ENCODE results near the gene SLC2A13. TPM values are rescaled to one million over a fixed set of nuclear protein-coding genes. Genes with fewer than 3 reads are reported as not detected.

SLC2A13 gene
- total and polyA plus RNA-seq, 2 donors (not counting 1 experiment from before 2014, with no cell fraction given), result 5.4 to 10.2 TPM

- Histone ChIP-seq H3K4me2 (ENCODE audit: extremely low read depth, insufficient read depth, low read length) (no peak overlapping the region), H3K36me3 (ENCODE audit: control insufficient read depth, insufficient read depth, low read length) (no peaks in the 10 kb centered on the region), H3K27me3 (ENCODE audit: control insufficient read depth, insufficient read depth, low read length) (no peaks in the 10 kb centered on the region), H3K27ac (ENCODE audit: insufficient read depth, low read length) (no peak overlapping the region), H2AFZ (ENCODE audit: low read length) (no peak overlapping the region), H3K4me3 (replicated peaks in 1 of 4; ENCODE audit: control extremely low read depth in 1 of 4, insufficient read depth in 1 of 4, low read depth in 3 of 4, low read length in 4 of 4) (no peak overlapping the region), H4K20me1 (ENCODE audit: control insufficient read depth, extremely low read depth, insufficient read depth, low read length) (no peaks in the 10 kb centered on the region), H3K9ac (ENCODE audit: insufficient read depth, low read length) (no peak overlapping the region), H3K9me3 (ENCODE audit: control insufficient read depth, insufficient read depth, low read depth, low read length) (no peaks in the 10 kb centered on the region), H3K79me2 (ENCODE audit: control insufficient read depth, insufficient read depth, low read length) (no peaks in the 10 kb centered on the region), H3K4me1 (ENCODE audit: control insufficient read depth, extremely low read depth, insufficient read depth, low read length) (no peaks in the 10 kb centered on the region)
- no peak for TF ChIP-seq CTCF (conservative IDR thresholded peaks at IDR 0.05 in 1 of 2, IDR thresholded peaks at IDR 0.05 in 1 of 2; ENCODE audit: low read depth in 1 of 2, low read length in 2 of 2)
- no peak for TF ChIP-seq EZH2 (IDR thresholded peaks at IDR 0.05; ENCODE audit: low read length, missing control alignments)
- DNase-seq (ENCODE audit: low read depth in 2 of 2), result no peak
These were observed 230.2 kb downstream of the SLC2A13 start for GRCh38 chr12:39875721-39876120.

- TF ChIP-seq CTCF (conservative IDR thresholded peaks at IDR 0.05 in 1 of 2, IDR thresholded peaks at IDR 0.05 in 1 of 2; ENCODE audit: low read depth in 1 of 2, low read length in 2 of 2), result no peak
- TF ChIP-seq EZH2 (IDR thresholded peaks at IDR 0.05; ENCODE audit: low read length, missing control alignments), result no peak
- no peak overlapping the region for H3K27ac ChIP-seq (ENCODE audit: insufficient read depth, low read length)
- H3K79me2 ChIP-seq (ENCODE audit: control insufficient read depth, insufficient read depth, low read length), result no peaks in the 10 kb centered on the region
- H2AFZ ChIP-seq (ENCODE audit: low read length), result no peak overlapping the region
- no peak overlapping the region for H3K4me3 ChIP-seq (replicated peaks in 1 of 4; ENCODE audit: control extremely low read depth in 1 of 4, insufficient read depth in 1 of 4, low read depth in 3 of 4, low read length in 4 of 4)
- no peaks in the 10 kb centered on the region for H3K9me3 ChIP-seq (ENCODE audit: control insufficient read depth, insufficient read depth, low read depth, low read length)
- H3K9ac ChIP-seq (ENCODE audit: insufficient read depth, low read length), result no peak overlapping the region
- no peak for DNase-seq (ENCODE audit: low read depth in 2 of 2)
- no peaks in the 10 kb centered on the region for H3K27me3 ChIP-seq (ENCODE audit: control insufficient read depth, insufficient read depth, low read length)
- H3K4me2 ChIP-seq (ENCODE audit: extremely low read depth, insufficient read depth, low read length), result no peak overlapping the region
- H3K36me3 ChIP-seq (ENCODE audit: control insufficient read depth, insufficient read depth, low read length), result no peaks in the 10 kb centered on the region
- no peaks in the 10 kb centered on the region for H4K20me1 ChIP-seq (ENCODE audit: control insufficient read depth, extremely low read depth, insufficient read depth, low read length)
- H3K4me1 ChIP-seq (ENCODE audit: control insufficient read depth, extremely low read depth, insufficient read depth, low read length), result no peaks in the 10 kb centered on the region
These were observed 231.1 kb downstream of the SLC2A13 start for GRCh38 chr12:39874785-39875184.

- H3K79me2 ChIP-seq (ENCODE audit: control insufficient read depth, insufficient read depth, low read length), result no peaks in the 10 kb centered on the region
- no peak overlapping the region for H3K27ac ChIP-seq (ENCODE audit: insufficient read depth, low read length)
- no peaks in the 10 kb centered on the region for H3K36me3 ChIP-seq (ENCODE audit: control insufficient read depth, insufficient read depth, low read length)
- no peaks in the 10 kb centered on the region for H3K4me1 ChIP-seq (ENCODE audit: control insufficient read depth, extremely low read depth, insufficient read depth, low read length)
- H2AFZ ChIP-seq (ENCODE audit: low read length), result no peak overlapping the region
- no peak overlapping the region for H3K9ac ChIP-seq (ENCODE audit: insufficient read depth, low read length)
- no peak overlapping the region for H3K4me3 ChIP-seq (replicated peaks in 1 of 4; ENCODE audit: control extremely low read depth in 1 of 4, insufficient read depth in 1 of 4, low read depth in 3 of 4, low read length in 4 of 4)
- H3K4me2 ChIP-seq (ENCODE audit: extremely low read depth, insufficient read depth, low read length), result no peak overlapping the region
- no peaks in the 10 kb centered on the region for H3K27me3 ChIP-seq (ENCODE audit: control insufficient read depth, insufficient read depth, low read length)
- DNase-seq (ENCODE audit: low read depth in 2 of 2), result no peak
- no peaks in the 10 kb centered on the region for H4K20me1 ChIP-seq (ENCODE audit: control insufficient read depth, extremely low read depth, insufficient read depth, low read length)
- H3K9me3 ChIP-seq (ENCODE audit: control insufficient read depth, insufficient read depth, low read depth, low read length), result no peaks in the 10 kb centered on the region
- TF ChIP-seq EZH2 (IDR thresholded peaks at IDR 0.05; ENCODE audit: low read length, missing control alignments), result no peak
- no peak for TF ChIP-seq CTCF (conservative IDR thresholded peaks at IDR 0.05 in 1 of 2, IDR thresholded peaks at IDR 0.05 in 1 of 2; ENCODE audit: low read depth in 1 of 2, low read length in 2 of 2)
These were observed 232.8 kb downstream of the SLC2A13 start for GRCh38 chr12:39873065-39873464.
